Panc1 (cell line): ENCODE results near the gene BASP1. TPM values are rescaled to one million over a fixed set of nuclear protein-coding genes. Genes with fewer than 3 reads are reported as not detected.

Source experiments
- ATAC-seq: fragments of 200-7000 bp; cut with Tn5 transposase; 2 replicates; pipeline ENCODE4 v1.9.1; 2020; ENCODE audit warnings: mild to moderate bottlenecking, moderate library complexity
- BruUV-seq: library from RNA; stranded (reverse); fragments of 400-500 nt; replicated peaks from 2 replicates; lab custom pipeline; 2021; lab: Mats Ljungman, UMichigan
- CTCF ChIA-PET: fragments of 300-600 bp; sonication (Branson Sonifier 250); formaldehyde crosslinking; loops from one replicate; lab custom pipeline; 2022; ENCODE audit warnings: antibody characterized with exemption; lab: Charles Lee
- POLR2A ChIA-PET: fragments of 300-600 bp; sonication (Branson Sonifier 250); formaldehyde crosslinking; loops from one replicate; lab custom pipeline; 2022; ENCODE audit warnings: antibody characterized with exemption; lab: Charles Lee
- DNase-seq: peaks from one replicate; pipeline ENCODE4 v3.0.0-alpha.2; 2010; ENCODE audit warnings: low read depth, low spot score
- H3K27ac ChIP-seq: 2 replicates; pipeline ENCODE4 v1.5.1; 2011; ENCODE audit warnings: mild to moderate bottlenecking, low read length, inconsistent platforms
- H3K27me3 ChIP-seq: fragments of 200-500 bp; sonication (Bioruptor generic); 2 replicates; pipeline ENCODE4 v1.6.0; 2014; ENCODE audit warnings: low read length, inconsistent platforms; ENCODE audit not compliant: control insufficient read depth, insufficient read depth
- H3K36me3 ChIP-seq: fragments of 200-500 bp; sonication (Bioruptor generic); 2 replicates; pipeline ENCODE4 v1.5.1; 2014; ENCODE audit warnings: inconsistent platforms, mild to moderate bottlenecking, low read length, moderate library complexity; ENCODE audit not compliant: control insufficient read depth, insufficient read depth
- H3K4me1 ChIP-seq: 2 replicates; pipeline ENCODE4 v1.5.1; 2011; ENCODE audit warnings: inconsistent platforms, mild to moderate bottlenecking, low read length, moderate library complexity; ENCODE audit not compliant: control insufficient read depth, insufficient read depth
- H3K4me3 ChIP-seq, 2 experiments: 2 replicates each; pipeline ENCODE4 v1.5.1; 2011 to 2012; ENCODE audit warnings: low read depth in 2 of 2, low read length in 2 of 2, mild to moderate bottlenecking in 2 of 2, inconsistent platforms in 1 of 2, moderate library complexity in 1 of 2
- H3K9me3 ChIP-seq: fragments of 200-500 bp; sonication (Bioruptor generic); 2 replicates; pipeline ENCODE4 v1.5.1; 2014; ENCODE audit warnings: low read depth, mild to moderate bottlenecking, inconsistent platforms, low read length, moderate library complexity; ENCODE audit not compliant: control insufficient read depth, insufficient read depth
- POLR2AphosphoS5 ChIP-seq: IDR thresholded peaks from 2 replicates; pipeline ENCODE4 v1.6.1; 2012; ENCODE audit warnings: mild to moderate bottlenecking, low read depth, low read length, moderate library complexity
- SIN3A ChIP-seq: IDR thresholded peaks from 2 replicates; pipeline ENCODE4 v1.6.1; 2012; ENCODE audit warnings: low read depth, mild to moderate bottlenecking, low read length, moderate library complexity, borderline replicate concordance; ENCODE audit not compliant: insufficient read depth
- TCF7L2 ChIP-seq: IDR thresholded peaks from 2 replicates; pipeline ENCODE4 v1.6.1; 2011; ENCODE audit warnings: mild to moderate bottlenecking, low read depth, low read length, inconsistent platforms
- in situ Hi-C: cut with HindIII; loops from 2 replicates; pipeline ENCODE4 v1.10.0; 2016; ENCODE audit warnings: low sequenced_read_pairs, low pct_unique_long_range_greater_than_20kb
- intact Hi-C: fragments of 100-400 bp; cut with micrococcal nuclease; formaldehyde crosslinking; loops from one replicate; pipeline ENCODE4 v1.10.0; 2022; ENCODE audit not compliant: unreplicated experiment
- total RNA-seq: library from RNA; stranded (reverse); gene quantifications from one replicate; pipeline ENCODE4 v1.2.1, GENCODE V29; 2021; ENCODE audit not compliant: unreplicated experiment
- TF ChIP-seq, protein P1 (sequence below): fragments of 450-650 bp; IDR thresholded peaks from 2 replicates; pipeline ENCODE4 v1.5.1; 2017; ENCODE audit warnings: mild to moderate bottlenecking
- TF ChIP-seq, protein P2 (sequence below), 2 experiments: IDR thresholded peaks; 2 replicates each; pipeline ENCODE4 v1.6.1; 2011 to 2012; ENCODE audit warnings: low read depth in 2 of 2, control low read depth in 1 of 2, low read length in 1 of 2, mild to moderate bottlenecking in 1 of 2, moderate library complexity in 1 of 2; ENCODE audit not compliant: insufficient read depth in 1 of 2

BASP1 gene
- total RNA-seq, 1 experiment from 2014 or later = 217 TPM

DNA sequence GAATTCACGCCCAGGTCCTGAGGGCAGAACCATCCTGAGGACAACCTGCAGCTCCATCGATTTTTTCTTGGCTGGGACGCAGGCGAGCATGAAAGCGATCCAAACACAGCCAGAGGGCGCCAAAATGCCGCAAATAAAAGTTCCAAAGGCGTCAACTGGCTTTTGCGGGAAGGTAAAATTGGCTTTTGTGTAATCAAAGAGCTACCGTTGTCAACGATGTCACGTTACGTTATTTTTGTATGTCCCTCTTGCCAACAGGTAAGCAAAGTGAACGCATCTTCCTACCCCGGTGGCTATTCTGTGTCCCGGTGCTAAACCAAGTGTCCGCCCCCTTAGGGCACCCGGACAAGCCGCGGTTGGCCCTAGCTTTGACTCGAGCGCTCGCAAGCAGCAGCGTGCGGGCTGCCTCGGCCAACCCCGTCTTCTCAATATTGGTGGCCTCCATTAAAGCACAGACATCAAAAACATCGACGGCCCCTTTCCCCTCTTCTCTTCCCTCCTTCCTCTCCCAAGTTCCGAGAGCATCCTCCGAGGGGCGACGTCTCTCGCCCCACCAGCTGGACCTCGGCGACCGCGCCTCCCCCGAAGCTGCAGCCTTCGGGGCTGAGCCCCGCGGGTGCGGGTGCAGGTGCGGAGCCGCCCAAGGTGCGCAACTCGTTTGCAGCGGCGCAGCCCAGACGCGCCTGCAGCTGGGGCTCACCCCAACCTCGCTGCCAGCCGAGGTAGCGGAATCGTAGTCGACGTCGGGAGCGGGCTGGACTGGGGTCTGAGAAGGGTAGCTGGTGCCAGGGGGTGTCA lies 1.1 kb upstream of the BASP1 start:
- intact Hi-C loops (loop anchor here (5.0 to 10.0 kb wide), 2 partner anchors 898 to 1091 kb away; no protein-coding TSS in a partner anchor), in situ Hi-C loops (loop anchor here (25.0 kb wide), 1 partner anchor 1071 kb away; no protein-coding TSS in a partner anchor)
- TF ChIP-seq POLR2AphosphoS5 (no peak), TCF7L2 (peak; percentile 86), SIN3A (peak; percentile 56; the same call in 1 of the 2 replicates)
- TF ChIP-seq, protein P1, sequence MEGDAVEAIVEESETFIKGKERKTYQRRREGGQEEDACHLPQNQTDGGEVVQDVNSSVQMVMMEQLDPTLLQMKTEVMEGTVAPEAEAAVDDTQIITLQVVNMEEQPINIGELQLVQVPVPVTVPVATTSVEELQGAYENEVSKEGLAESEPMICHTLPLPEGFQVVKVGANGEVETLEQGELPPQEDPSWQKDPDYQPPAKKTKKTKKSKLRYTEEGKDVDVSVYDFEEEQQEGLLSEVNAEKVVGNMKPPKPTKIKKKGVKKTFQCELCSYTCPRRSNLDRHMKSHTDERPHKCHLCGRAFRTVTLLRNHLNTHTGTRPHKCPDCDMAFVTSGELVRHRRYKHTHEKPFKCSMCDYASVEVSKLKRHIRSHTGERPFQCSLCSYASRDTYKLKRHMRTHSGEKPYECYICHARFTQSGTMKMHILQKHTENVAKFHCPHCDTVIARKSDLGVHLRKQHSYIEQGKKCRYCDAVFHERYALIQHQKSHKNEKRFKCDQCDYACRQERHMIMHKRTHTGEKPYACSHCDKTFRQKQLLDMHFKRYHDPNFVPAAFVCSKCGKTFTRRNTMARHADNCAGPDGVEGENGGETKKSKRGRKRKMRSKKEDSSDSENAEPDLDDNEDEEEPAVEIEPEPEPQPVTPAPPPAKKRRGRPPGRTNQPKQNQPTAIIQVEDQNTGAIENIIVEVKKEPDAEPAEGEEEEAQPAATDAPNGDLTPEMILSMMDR = peak; percentile 85
- TF ChIP-seq, protein P2, sequence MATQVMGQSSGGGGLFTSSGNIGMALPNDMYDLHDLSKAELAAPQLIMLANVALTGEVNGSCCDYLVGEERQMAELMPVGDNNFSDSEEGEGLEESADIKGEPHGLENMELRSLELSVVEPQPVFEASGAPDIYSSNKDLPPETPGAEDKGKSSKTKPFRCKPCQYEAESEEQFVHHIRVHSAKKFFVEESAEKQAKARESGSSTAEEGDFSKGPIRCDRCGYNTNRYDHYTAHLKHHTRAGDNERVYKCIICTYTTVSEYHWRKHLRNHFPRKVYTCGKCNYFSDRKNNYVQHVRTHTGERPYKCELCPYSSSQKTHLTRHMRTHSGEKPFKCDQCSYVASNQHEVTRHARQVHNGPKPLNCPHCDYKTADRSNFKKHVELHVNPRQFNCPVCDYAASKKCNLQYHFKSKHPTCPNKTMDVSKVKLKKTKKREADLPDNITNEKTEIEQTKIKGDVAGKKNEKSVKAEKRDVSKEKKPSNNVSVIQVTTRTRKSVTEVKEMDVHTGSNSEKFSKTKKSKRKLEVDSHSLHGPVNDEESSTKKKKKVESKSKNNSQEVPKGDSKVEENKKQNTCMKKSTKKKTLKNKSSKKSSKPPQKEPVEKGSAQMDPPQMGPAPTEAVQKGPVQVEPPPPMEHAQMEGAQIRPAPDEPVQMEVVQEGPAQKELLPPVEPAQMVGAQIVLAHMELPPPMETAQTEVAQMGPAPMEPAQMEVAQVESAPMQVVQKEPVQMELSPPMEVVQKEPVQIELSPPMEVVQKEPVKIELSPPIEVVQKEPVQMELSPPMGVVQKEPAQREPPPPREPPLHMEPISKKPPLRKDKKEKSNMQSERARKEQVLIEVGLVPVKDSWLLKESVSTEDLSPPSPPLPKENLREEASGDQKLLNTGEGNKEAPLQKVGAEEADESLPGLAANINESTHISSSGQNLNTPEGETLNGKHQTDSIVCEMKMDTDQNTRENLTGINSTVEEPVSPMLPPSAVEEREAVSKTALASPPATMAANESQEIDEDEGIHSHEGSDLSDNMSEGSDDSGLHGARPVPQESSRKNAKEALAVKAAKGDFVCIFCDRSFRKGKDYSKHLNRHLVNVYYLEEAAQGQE (IDR thresholded peaks at IDR 0.05; ENCODE audit: insufficient read depth in 1 of 2, low read depth in 2 of 2, low read length in 1 of 2) = no peak
- Histone ChIP-seq H3K9me3 (no peaks in the 10 kb centered on the region), H3K36me3 (peaks cover 5% of the 10 kb centered on the region; the same call in 1 of the 2 replicates), H3K4me3 (peak overlapping the region; percentile 79 to 81), H3K27ac (peak overlapping the region; percentile 82), H3K4me1 (peaks cover 44% of the 10 kb centered on the region), H3K27me3 (no peaks in the 10 kb centered on the region)
- ChIA-PET CTCF (interaction anchor here (0.5 to 1.5 kb wide), 8 partner anchors 52 to 1090 kb away, joined by 3 to 5 read pairs (median 3); no protein-coding TSS in a partner anchor), POLR2A (no interaction called here)
- BruUV-seq = no TSS peak
- DNase-seq (peak; percentile 93), ATAC-seq (peak; percentile 79)

DNA sequence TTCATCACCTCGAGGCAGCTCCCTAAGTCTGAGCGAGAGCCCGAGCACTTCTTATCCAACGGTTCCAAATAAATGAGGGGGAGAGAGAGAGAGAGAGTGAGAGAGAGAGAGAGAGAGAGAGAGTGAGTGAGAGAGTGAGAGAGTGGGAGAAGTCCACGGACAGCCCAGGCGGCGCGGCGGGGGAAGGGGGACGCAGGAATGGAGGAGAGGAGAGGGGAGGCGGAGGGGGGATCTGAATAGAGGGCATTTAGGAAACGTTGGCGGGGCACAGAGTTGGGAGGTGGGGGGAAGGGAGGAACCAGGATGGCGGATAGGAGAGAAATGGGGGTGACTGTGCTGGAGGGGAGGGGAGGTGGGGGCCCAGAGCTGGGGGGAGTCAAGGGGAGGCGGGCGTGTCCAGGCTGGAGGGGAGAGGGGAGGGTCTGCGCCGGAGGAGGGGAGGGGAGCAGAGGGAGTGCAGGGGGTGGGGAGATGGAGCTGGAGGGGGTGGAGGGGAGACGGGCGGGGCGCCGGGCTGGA lies 398 bp upstream of the BASP1 start:
- peaks cover 5% of the 10 kb centered on the region; the same call in 1 of the 2 replicates for H3K36me3 ChIP-seq
- peaks cover 47% of the 10 kb centered on the region for H3K4me1 ChIP-seq
- intact Hi-C loops = loop anchor here (5.0 to 10.0 kb wide), 2 partner anchors 898 to 1090 kb away; no protein-coding TSS in a partner anchor
- BruUV-seq = no TSS peak
- ChIA-PET POLR2A (interaction anchor here (0.6 to 0.7 kb wide), 2 partner anchors 262 to 1591 kb away, joined by 6 to 15 read pairs; no protein-coding TSS in a partner anchor), CTCF (interaction anchor here (1.0 to 1.5 kb wide), 3 partner anchors 89 to 1089 kb away, joined by 3 read pairs; no protein-coding TSS in a partner anchor)
- no peak for TF ChIP-seq SIN3A
- TF ChIP-seq, protein P2 (IDR thresholded peaks at IDR 0.05; ENCODE audit: insufficient read depth in 1 of 2, low read depth in 2 of 2, low read length in 1 of 2) = no peak
- TF ChIP-seq POLR2AphosphoS5 = no peak
- TF ChIP-seq, protein P1 = no peak
- TF ChIP-seq TCF7L2 = no peak
- DNase-seq (no peak), ATAC-seq (peak; percentile 38; the same call in 1 of the 2 replicates)
- in situ Hi-C loops = loop anchor here (25.0 kb wide), 1 partner anchor 1070 kb away; no protein-coding TSS in a partner anchor
- H3K4me3 ChIP-seq = peak overlapping the region; percentile 79 to 81
- H3K27me3 ChIP-seq = no peaks in the 10 kb centered on the region
- peak overlapping the region; percentile 82 for H3K27ac ChIP-seq
- H3K9me3 ChIP-seq = no peaks in the 10 kb centered on the region
